SK-N-SH treated with all-trans-retinoic acid at 6 μM for 48 hours (cell line): ENCODE measurements around the gene GSG1L.
A peak's percentile ranks its signal among the peaks of the same experiment; 100 is the strongest.

Source experiments
- ATAC-seq: fragments of 200-7000 bp; cut with Tn5 transposase; 3 replicates; pipeline ENCODE4 v1.9.1; 2020; ENCODE audit warnings: mild to moderate bottlenecking, moderate library complexity
- ARNTL ChIP-seq: fragments of 450-650 bp; formaldehyde crosslinking; IDR thresholded peaks from 2 replicates; pipeline ENCODE4 v1.5.0; 2020; ENCODE audit warnings: low read depth, mild to moderate bottlenecking, moderate library complexity, borderline replicate concordance
- BACH2 ChIP-seq: fragments of 250-450 bp; sonication (Bioruptor Pico); IDR thresholded peaks from 2 replicates; pipeline ENCODE4 v1.9.0; 2021; ENCODE audit warnings: mild to moderate bottlenecking, borderline replicate concordance
- CSDC2 ChIP-seq: fragments of 250-450 bp; sonication (Bioruptor Pico); IDR thresholded peaks from 2 replicates; pipeline ENCODE4 v1.5.0; 2020; ENCODE audit warnings: mild to moderate bottlenecking, moderate library complexity
- ISL1 ChIP-seq: fragments of 250-450 bp; sonication (Bioruptor Pico); IDR thresholded peaks from 2 replicates; pipeline ENCODE4 v2.1.2; 2022; ENCODE audit warnings: mild to moderate bottlenecking, moderate library complexity
- PATZ1 ChIP-seq: fragments of 250-450 bp; sonication (Bioruptor Pico); IDR thresholded peaks from 2 replicates; pipeline ENCODE4 v1.8.0; 2020; ENCODE audit warnings: mild to moderate bottlenecking, moderate library complexity, borderline replicate concordance
- POU6F1 ChIP-seq: fragments of 250-450 bp; sonication (Bioruptor Pico); IDR thresholded peaks from 2 replicates; pipeline ENCODE4 v1.8.0; 2021; ENCODE audit warnings: low read depth, mild to moderate bottlenecking, moderate library complexity, borderline replicate concordance
- PPARA ChIP-seq: fragments of 250-450 bp; sonication (Bioruptor Pico); IDR thresholded peaks from 2 replicates; pipeline ENCODE4 v1.5.0; 2020; ENCODE audit warnings: mild to moderate bottlenecking, borderline replicate concordance
- RARB ChIP-seq: fragments of 250-450 bp; sonication (Bioruptor Pico); IDR thresholded peaks from 2 replicates; pipeline ENCODE4 v1.8.0; 2021; ENCODE audit warnings: mild to moderate bottlenecking, moderate library complexity
- SNAI2 ChIP-seq: fragments of 250-450 bp; sonication (Bioruptor Pico); IDR thresholded peaks from 2 replicates; pipeline ENCODE4 v1.5.0; 2020; ENCODE audit warnings: mild to moderate bottlenecking, moderate library complexity
- TCF4 ChIP-seq: fragments of 250-450 bp; sonication (Bioruptor Pico); IDR thresholded peaks from 2 replicates; pipeline ENCODE4 v1.8.0; 2021; ENCODE audit warnings: mild to moderate bottlenecking, moderate library complexity, borderline replicate concordance
- TOX ChIP-seq: fragments of 250-450 bp; sonication (Bioruptor Pico); IDR thresholded peaks from 2 replicates; pipeline ENCODE4 v1.8.0; 2021; ENCODE audit warnings: mild to moderate bottlenecking, moderate library complexity, borderline replicate concordance
- TSHZ2 ChIP-seq: fragments of 250-450 bp; sonication (Bioruptor Pico); IDR thresholded peaks from 2 replicates; pipeline ENCODE4 v1.5.0; 2020; ENCODE audit warnings: mild to moderate bottlenecking, moderate library complexity
- ZC3H10 ChIP-seq: fragments of 250-450 bp; sonication (Bioruptor Pico); IDR thresholded peaks from 2 replicates; pipeline ENCODE4 v1.5.1; 2021; ENCODE audit warnings: mild to moderate bottlenecking, moderate library complexity
- ZFP30 ChIP-seq: fragments of 450-650 bp; formaldehyde crosslinking; IDR thresholded peaks from 2 replicates; pipeline ENCODE4 v1.5.0; 2022; ENCODE audit warnings: mild to moderate bottlenecking, moderate library complexity
- ZNF70 ChIP-seq: fragments of 450-650 bp; formaldehyde crosslinking; IDR thresholded peaks from 2 replicates; pipeline ENCODE4 v1.5.0; 2020; ENCODE audit warnings: mild to moderate bottlenecking, moderate library complexity
- ZNF8 ChIP-seq: fragments of 450-650 bp; formaldehyde crosslinking; IDR thresholded peaks from 2 replicates; pipeline ENCODE4 v1.5.0; 2020; ENCODE audit warnings: mild to moderate bottlenecking, moderate library complexity
- TF ChIP-seq, protein P1 (sequence below): fragments of 250-450 bp; sonication (Bioruptor Pico); IDR thresholded peaks from 2 replicates; pipeline ENCODE4 v1.5.1; 2020; ENCODE audit warnings: low read depth, mild to moderate bottlenecking, moderate library complexity

GSG1L gene

DNA sequence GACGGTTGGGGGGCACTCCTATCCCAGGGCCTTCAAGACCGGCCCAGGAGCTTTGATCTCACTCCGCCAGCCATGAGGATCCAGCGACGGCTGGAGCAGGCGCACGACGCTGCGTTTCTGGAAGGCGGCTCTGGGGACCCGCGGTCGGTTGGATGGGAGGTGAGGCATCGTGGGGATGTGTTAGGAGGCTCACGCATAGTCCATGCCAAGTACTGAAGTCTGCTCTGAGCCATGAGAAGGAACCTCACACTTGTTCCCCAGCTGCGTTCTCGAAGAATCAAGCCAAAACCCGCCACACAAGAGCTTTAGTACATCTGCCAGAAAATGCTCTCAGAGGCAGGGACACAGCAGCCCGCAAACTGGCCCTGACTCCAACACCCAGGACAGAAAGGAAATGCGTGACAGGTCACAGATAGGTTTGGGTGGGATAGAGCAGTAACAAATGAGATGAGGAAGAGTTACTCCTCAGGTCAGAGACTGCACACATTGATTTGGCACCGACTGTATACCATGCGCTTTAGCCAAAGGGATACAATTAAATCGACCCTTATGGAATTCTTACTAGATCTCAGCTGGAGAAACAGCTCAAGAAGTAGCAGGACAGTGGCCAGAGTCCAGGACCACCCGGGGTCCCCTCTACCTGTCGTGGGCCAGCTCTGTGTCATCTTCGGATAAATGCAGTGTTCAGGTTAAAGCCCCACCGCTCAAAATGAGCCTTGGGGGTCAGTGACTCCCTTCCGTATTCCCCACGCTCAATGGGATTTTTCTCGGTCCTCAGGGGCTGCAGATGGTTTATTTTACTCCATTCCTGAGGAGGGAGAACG, 6.7 kb upstream of the GSG1L start:
- ATAC-seq = peak; percentile 25

GRCh38 chr16:28068976-28069375, 5.5 kb upstream of the GSG1L start:
- TF ChIP-seq ZFP30 (CRISPR knock-in tag) (no peak), TOX (no peak), PPARA (no peak), ZNF8 (no peak), ZC3H10 (CRISPR knock-in tag) (no peak), TCF4 (CRISPR knock-in tag) (no peak), POU6F1 (CRISPR knock-in tag) (no peak), ZNF70 (CRISPR knock-in tag) (no peak), BACH2 (CRISPR knock-in tag) (no peak), RARB (CRISPR knock-in tag) (no peak), TSHZ2 (CRISPR knock-in tag) (no peak)
- ATAC-seq = no peak

More for the DNA sequence above, 6.7 kb upstream of the GSG1L start:
- TF ChIP-seq, protein P1, sequence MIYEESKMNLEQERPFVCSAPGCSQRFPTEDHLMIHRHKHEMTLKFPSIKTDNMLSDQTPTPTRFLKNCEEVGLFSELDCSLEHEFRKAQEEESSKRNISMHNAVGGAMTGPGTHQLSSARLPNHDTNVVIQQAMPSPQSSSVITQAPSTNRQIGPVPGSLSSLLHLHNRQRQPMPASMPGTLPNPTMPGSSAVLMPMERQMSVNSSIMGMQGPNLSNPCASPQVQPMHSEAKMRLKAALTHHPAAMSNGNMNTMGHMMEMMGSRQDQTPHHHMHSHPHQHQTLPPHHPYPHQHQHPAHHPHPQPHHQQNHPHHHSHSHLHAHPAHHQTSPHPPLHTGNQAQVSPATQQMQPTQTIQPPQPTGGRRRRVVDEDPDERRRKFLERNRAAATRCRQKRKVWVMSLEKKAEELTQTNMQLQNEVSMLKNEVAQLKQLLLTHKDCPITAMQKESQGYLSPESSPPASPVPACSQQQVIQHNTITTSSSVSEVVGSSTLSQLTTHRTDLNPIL (CRISPR knock-in tag) = no peak
- no peak for TF ChIP-seq TOX
- no peak for TF ChIP-seq CSDC2 (CRISPR knock-in tag)
- no peak for TF ChIP-seq RARB (CRISPR knock-in tag)
- no peak for TF ChIP-seq TSHZ2 (CRISPR knock-in tag)
- no peak for TF ChIP-seq ARNTL (CRISPR knock-in tag)
- no peak for TF ChIP-seq PATZ1 (CRISPR knock-in tag)
- no peak for TF ChIP-seq ZNF70 (CRISPR knock-in tag)
- no peak for TF ChIP-seq ISL1 (CRISPR knock-in tag)
- TF ChIP-seq TCF4 (CRISPR knock-in tag) = no peak
- no peak for TF ChIP-seq SNAI2
- no peak for TF ChIP-seq ZFP30 (CRISPR knock-in tag)
- no peak for TF ChIP-seq ZC3H10 (CRISPR knock-in tag)
- TF ChIP-seq PPARA = no peak
- TF ChIP-seq, all 23 proteins: peak for 0
